Measurements from ENCODE around the gene HMX1.

The HMX1 gene

GRCh38 chr4:8840816-8841455 lies 30.7 kb downstream of the HMX1 start:
- peak; percentile 26 for DNase-seq (ENCODE audit: low spot score)

- DNase-seq (ENCODE audit: low spot score): peak; percentile 40
Measured at GRCh38 chr4:8840006-8840793, 31.4 kb downstream of the HMX1 start.

GRCh38 chr4:8838961-8839431 lies 32.6 kb downstream of the HMX1 start:
- DNase-seq (ENCODE audit: low spot score): peak; percentile 33

- DNase-seq (ENCODE audit: low spot score): peak; percentile 14
Measured at GRCh38 chr4:8838296-8838960, 33.2 kb downstream of the HMX1 start.

- DNase-seq (ENCODE audit: low spot score): peak; percentile 41
Measured at GRCh38 chr4:8837181-8837841, 34.3 kb downstream of the HMX1 start.

GRCh38 chr4:8836664-8837171 lies 34.9 kb downstream of the HMX1 start:
- peak; percentile 54 for DNase-seq (ENCODE audit: low spot score)

- peak; percentile 33 for DNase-seq (ENCODE audit: low spot score)
Measured at GRCh38 chr4:8835521-8836365, 35.9 kb downstream of the HMX1 start.

- DNase-seq (ENCODE audit: low spot score): peak; percentile 53
Measured at GRCh38 chr4:8834681-8835220, 36.9 kb downstream of the HMX1 start.

GRCh38 chr4:8832113-8832915 lies 39.3 kb downstream of the HMX1 start:
- DNase-seq (ENCODE audit: low spot score): peak; percentile 61

- DNase-seq (ENCODE audit: low spot score): peak; percentile 47
Measured at GRCh38 chr4:8831221-8832112, 40.2 kb downstream of the HMX1 start.

GRCh38 chr4:8830611-8831200 lies 40.9 kb downstream of the HMX1 start:
- peak; percentile 40 for DNase-seq (ENCODE audit: low spot score)

- peak; percentile 22 for DNase-seq (ENCODE audit: low spot score)
Measured at GRCh38 chr4:8830056-8830455, 41.6 kb downstream of the HMX1 start.

- peak; percentile 25 for DNase-seq (ENCODE audit: low spot score)
Measured at GRCh38 chr4:8829584-8829983, 42.1 kb downstream of the HMX1 start.

- no peak for DNase-seq (ENCODE audit: low spot score)
Measured at GRCh38 chr4:8828869-8829268, 42.8 kb downstream of the HMX1 start.

- peak; percentile 45 for DNase-seq (ENCODE audit: low spot score)
Measured at GRCh38 chr4:8821151-8821950, 50.3 kb downstream of the HMX1 start.

GRCh38 chr4:8820178-8821102 lies 51.2 kb downstream of the HMX1 start:
- peak; percentile 23 for DNase-seq (ENCODE audit: low spot score)

All from left forelimb (tissue), 1 donor.